ENCODE results near the gene ZDHHC16.
"Not testable (repeated sequence)": the region's sequence is repeated elsewhere in the genome, so short reads cannot be mapped to it uniquely, and the experiment has no call there.

ZDHHC16 gene

DNA sequence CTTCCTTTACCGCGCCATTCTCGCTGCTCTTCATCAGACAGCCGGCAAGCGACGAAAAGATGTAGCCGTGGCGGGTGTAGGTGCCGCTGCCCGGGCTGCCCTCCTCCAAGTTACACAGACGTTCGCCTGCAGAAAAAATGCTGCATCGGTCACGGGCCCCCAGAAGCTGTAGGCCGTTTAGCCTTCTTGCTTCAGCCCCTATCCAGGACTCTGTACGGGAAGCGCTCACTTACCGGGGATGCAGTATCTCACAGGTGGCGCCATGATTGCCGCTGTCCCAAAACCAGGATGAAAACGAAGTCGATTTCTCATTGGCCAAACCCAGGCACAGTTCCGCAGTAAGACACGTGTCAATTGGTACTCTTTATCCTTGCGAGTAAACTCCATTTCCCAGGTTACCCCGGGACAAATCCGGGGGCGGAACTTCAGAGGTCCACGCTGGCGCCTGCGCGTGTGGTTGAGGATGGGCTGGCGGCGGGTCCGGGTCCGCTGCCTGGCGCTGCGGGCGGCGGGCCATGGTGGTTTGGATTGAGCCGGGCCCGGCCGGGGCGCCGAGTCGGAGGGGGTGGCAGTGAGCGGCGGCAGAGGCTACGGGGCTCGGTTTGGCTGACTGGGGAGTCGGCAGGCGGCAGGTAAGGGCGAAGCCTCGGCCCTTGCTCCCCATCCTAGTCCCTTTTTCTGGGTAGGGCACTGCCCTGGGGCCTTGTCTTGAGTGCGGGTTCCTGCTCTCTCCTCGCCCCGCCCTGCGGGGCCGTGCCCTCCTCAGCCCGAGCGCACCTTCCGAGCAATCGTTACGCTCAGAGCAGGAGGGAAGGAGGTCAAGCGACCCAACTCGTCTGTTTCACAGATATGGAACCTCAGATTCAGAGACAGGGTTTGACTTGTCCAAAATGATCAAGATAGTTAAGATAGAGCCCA, at the start of gene ZDHHC16, which contains the start of gene EXOSC1:
ZDHHC16 (plus strand) TSS at position 454 of the 918 bp plus-strand sequence. CDS start 5,501 bp downstream, outside the sequence.
EXOSC1 (minus strand) TSS at position 285 of the 918 bp plus-strand sequence; CDS start at position 264, 21 bp downstream.
- DNase-seq (ENCODE audit: low read depth): peak; percentile 79

DNA sequence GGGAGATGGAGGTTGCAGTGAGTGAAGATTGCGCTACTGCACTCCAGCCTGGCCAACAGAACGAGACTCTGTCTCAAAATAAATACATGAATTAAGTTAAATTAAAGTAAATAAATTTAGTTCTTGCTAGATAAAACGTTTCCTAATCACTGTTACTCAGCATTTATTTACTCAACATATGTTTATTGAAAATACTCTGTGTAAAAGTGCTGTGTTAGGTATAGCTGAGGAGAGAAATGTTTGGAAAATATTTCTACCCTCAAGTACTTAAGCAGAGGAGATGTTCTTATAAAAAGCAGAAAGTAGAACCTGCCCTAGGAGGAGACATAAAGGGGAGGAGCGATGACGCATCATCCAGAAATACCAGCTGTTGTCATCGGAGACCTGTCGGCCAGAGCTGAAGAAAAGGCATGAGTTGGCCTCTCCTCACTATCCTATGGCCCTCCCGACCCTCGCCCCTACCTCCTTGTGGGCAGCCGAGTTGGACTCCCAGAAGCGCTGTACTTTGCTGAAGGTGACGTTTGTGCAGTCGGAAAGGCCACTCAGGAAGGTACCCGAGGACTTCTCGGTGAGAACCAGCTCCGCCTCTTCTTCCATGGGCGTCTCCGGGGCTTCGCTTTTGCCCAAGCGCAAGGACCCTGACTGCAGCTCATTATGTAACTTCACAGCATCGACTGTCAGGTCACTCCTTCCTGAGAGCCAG, 46.0 kb upstream of the ZDHHC16 start:
- DNase-seq (ENCODE audit: low read depth): no peak

DNA sequence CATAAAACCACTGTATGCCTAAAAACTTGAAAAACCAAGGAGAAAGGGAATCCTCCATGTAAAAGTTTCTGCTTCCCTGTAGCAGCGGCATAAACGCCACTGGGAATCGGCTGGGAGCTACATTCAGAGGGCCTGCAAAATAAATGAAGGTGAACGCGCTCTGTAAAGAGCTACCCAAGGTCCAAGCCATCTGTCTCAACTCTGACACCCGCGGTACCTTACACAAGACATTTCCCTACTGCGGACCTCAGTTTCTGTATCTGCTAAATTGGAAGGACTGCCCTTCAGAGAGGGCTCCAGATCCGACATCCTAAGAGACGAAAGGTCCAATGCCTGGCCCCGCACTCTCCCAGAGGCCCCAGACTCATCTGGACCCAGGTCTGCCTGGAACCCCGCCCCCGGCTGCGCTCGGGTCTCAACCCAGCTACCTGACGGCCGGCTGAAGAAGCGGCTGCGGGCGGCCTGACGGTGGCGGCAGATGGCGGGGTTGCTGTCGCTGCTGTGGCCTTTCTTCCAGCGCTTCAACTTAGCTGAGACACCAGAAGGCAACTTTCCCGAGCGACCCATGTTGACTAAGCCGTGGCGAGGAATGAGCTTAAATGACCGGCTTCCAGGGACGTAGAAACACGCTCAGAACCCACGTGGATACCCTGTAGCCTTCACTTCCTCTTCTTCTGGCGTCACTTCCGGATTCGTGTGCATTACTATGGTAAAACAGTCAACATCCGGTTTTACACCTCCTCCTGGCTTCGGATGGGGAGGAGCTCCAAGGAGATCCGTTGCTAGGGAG, 45.1 kb upstream of the ZDHHC16 start, which contains the start of gene RRP12:
RRP12 (minus strand) TSS at position 676 of the 790 bp plus-strand sequence; CDS start at position 567, 109 bp downstream.
- peak; percentile 56 for DNase-seq (ENCODE audit: low read depth)

DNA sequence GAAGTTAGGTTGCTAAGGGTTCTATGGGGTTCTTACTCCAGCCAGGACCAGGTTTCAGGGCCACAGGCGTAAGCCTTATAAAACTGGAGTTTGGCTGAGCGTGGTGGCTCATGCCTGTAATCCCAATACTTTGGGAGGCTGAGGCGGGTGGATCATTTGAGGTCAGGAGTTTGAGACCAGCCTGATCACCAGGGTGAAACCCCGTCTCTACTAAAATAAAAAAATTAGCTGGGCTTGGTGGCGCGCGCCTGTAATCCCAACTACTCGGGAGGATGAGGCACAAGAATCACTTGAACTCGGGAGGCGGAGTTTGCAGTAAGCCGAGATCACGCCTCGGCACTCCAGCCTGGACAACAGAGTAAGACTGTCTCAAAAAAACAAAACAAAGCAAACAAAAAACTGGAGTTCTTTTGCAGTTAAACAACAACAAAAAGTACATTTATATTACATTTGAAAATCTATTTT, 44.5 kb upstream of the ZDHHC16 start:
- DNase-seq (ENCODE audit: low read depth): no peak

DNA sequence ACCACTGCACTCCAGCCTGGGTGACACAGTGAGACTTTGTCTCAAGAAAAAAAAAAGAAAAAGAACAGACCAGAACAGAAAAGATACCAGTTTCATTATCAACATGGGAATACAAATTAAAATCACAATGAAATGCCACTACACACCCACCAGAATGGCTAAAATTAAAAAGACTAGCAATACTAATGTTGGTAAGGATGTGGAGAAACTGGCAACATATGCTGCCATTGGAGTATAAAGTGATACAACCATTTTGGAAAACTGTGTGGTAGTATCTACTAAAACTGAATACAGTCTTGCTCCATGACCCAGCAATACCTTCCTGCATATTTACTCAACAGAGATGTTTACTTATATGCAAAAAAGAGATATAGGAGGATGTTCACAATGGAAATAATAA, 41.9 kb upstream of the ZDHHC16 start:
- no peak for DNase-seq (ENCODE audit: low read depth)

DNA sequence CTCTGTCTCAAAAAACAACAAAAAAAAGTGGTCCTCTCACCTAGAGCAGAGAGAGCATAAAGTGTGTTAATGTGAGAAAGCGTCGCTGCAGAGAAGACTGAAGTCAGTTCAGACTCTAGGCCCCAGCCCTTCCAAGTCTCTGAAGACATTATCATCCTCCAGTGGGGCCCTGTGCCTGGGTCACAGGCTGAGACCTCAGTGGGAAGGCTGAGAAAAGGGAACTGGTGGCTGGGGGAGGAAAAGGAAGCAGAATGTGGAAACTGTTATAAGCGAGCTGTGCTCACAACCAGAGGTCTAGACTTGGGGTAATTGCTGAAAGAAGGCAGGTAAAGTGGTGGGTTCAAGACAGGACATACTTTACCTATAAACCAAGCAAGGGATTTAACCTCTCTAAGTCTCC, 39.9 kb upstream of the ZDHHC16 start:
- no peak for DNase-seq (ENCODE audit: low read depth)

DNA sequence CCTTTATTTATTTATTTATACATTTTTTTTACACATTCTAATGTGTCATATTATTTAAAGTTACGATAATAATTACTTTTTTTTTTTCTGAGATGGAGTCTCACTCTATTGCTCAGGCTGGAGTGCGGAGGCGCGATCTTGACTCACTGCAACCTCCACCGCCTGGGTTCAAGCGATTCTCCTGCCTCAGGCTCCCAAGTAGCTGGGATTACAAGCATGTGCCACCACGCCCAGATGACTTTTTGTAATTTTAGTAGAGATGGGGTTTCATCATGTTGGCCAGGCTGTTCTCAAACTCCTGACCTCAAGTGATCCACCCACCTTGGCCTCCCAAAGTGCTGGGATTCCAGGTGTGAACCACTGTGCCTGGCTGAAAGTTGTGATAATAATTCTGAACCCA, 39.5 kb upstream of the ZDHHC16 start:
- not testable (repeated sequence) for DNase-seq (ENCODE audit: low read depth)

DNA sequence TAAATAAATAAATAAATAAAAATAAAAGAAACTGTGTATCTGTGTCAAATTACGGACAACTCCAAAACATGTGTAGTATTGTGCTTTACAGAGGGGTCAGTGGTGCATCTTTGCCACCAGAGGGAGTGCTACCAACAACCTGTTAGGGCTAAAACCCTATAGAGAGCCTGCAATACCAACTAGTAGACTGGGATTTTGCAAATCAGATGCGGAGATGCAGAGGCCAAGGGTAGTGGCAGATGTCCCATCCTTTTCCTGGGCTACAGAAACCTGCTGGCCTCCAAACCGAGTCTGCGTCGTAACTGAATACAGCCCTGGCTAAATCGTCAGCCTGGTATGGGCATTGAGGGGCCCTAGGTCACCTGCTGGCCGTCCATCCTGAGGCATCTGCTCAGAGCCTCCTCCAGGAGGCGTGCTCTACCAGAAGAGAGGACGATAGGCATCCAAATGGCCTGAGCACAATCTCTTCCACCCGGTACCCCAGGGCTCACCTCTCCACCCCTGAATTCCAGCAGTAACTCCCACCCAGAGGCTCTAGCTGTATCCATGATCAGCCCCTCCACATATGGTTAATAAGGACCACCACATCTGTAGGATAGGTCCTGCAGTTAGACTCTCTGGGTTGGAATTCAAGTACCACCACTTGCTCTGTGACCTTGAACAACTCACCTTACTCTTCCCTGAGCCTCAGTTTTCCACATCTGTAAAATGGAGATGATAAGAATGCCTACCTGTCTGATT, 38.6 kb upstream of the ZDHHC16 start:
- no peak for DNase-seq (ENCODE audit: low read depth)

DNA sequence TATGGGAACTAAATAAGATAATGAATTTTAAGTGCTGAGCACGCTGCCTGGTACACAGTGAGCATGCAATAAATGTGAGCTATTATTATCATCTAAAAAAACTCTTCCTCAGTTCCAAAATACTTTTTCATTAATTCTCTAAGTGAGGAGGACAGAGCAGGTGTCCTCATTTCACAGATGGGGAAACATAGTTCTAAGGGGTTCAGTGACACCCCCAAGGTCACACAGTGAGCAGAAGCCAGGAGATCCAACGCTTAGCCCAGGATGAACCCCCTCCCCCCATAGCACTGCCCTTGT, 38.1 kb upstream of the ZDHHC16 start:
- DNase-seq (ENCODE audit: low read depth): no peak

DNA sequence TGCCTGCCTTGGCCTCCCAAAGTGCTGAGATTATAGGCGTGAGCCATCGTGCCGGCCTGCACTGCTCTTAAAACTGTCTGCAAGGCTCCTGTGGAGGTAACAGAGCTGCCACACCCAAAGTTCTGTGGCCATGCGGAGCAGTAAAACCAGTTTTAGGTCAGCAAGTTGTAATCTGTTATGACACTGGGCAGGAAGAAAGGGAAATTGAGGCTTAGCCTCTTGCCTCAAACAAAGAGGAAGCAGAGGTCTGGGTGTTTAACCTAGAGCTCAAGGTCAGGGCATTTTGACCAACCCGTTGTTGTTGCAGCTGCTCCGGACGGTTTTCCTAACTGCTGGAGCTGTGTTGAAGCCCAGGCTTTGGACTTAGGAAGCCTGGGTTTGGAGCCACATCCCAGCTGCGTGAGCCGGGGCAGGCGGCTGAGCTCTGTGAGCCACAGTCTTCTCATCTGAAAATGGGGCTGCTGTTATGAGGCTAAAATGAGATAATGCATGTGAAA, 37.4 kb upstream of the ZDHHC16 start:
- DNase-seq (ENCODE audit: low read depth): no peak

DNA sequence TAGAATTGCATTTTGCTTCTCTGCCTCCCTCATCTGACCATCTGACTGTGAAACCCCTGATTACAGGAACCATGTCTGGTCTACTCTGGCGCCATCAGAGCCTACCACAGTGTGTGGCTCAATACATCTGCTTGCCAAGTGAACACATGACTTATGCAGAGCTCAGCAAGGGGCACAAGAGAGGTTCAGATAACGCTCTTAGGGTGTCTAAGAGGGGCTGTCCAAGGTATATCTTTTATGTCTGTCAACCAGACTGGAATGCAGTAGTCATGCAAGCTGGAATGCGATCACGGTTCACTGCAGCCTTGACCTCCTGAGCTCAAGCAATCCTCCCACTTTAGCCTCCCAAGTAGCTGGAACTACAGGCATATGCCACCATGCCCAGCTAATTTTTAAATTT, 34.6 kb upstream of the ZDHHC16 start:
- no peak for DNase-seq (ENCODE audit: low read depth)

DNA sequence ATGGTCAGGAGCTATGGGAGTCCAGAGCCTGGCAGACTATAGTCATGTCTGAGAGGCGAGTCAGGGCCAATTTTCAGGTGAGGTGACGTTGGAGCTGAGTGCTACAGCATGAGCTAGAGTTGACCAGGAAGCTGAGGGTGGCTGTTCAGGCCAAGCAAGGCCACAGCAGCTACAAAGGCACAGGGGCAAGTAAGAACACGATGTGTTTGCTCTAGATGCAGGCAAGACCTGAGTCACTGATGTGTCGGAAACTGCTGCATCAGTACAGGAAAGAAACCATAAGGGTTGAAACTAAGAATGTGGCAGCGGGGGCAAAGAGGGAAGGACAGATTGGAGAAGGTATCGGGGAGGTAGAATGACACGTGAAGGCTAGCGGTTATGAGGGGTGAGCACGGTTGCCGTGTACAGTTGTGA, 33.1 kb upstream of the ZDHHC16 start:
- no peak for DNase-seq (ENCODE audit: low read depth)

DNA sequence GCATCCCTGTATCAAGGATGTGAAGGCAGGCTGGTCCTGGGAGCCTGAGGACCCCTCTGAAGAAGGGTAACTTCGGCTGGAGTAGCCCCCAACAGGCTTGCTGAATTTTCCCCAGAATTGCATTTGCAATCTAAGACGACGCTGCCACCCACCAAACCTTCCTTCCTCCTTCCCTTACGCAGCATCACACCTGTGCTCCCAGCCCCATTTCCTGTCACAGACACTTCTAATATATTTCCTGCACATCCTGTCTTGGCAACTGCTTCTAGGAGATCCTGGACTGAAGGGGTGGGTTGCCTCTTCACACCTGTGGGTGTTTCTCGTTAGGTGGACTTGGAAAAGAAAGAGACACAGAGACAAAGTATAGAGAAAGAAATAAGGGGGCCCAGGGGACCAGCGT, 29.4 kb upstream of the ZDHHC16 start:
- no peak for DNase-seq (ENCODE audit: low read depth)

DNA sequence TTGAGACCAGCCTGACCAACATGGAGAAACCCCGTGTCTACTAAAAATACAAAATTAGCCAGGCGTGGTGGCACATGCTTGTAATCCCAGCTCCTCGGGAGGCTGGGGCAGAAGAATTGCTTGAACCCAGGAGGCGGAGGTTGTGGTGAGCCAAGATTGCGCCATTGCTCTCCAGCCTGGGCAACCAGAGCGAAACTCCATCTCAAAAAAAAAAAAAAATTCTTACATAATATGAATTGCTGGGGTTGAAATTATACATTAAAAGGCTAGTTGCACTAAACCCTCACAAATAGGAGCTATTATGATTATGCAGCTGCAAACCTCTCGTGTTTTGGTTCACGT, 22.2 kb upstream of the ZDHHC16 start:
- DNase-seq (ENCODE audit: low read depth): not testable (repeated sequence)

DNA sequence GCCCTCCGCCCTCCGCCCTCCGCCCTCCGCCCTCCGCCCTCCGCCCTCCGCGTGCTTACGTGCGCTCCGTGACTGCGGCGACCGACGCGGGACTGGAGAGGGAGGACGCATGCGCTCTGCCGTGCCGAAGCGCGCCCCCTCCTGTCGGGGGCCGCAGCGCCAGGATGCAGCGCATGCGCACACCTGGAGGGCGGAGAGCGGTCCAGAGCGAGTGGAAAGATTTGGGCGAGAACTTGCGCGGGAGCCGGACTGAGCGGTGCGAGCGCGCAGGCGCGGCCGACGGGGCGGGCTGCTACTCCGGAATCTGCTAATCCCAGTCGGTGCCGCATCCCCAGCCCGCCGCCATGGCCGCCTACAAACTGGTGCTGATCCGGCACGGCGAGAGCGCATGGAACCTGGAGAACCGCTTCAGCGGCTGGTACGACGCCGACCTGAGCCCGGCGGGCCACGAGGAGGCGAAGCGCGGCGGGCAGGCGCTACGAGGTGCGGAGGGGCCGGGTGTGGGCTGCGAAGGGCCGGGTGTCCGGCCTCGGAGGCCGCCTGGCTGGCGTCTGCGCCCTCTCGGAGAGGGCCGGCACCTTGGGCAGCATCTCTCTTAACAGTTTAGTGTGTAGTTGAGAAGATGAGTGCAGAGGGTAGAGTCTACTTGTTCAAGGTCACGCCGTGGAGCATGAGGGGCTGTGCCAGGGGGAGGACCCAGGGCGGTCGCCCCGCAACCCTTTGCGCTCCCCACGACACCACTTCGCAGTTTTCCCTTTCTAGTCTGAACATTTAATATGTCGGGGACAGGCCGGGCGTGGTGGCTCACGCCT, 19.8 kb upstream of the ZDHHC16 start, which contains the start of gene PGAM1:
PGAM1 (plus strand) TSS at position 228 of the 812 bp plus-strand sequence; CDS start at position 345, 117 bp downstream.
- DNase-seq (ENCODE audit: low read depth): peak; percentile 81

DNA sequence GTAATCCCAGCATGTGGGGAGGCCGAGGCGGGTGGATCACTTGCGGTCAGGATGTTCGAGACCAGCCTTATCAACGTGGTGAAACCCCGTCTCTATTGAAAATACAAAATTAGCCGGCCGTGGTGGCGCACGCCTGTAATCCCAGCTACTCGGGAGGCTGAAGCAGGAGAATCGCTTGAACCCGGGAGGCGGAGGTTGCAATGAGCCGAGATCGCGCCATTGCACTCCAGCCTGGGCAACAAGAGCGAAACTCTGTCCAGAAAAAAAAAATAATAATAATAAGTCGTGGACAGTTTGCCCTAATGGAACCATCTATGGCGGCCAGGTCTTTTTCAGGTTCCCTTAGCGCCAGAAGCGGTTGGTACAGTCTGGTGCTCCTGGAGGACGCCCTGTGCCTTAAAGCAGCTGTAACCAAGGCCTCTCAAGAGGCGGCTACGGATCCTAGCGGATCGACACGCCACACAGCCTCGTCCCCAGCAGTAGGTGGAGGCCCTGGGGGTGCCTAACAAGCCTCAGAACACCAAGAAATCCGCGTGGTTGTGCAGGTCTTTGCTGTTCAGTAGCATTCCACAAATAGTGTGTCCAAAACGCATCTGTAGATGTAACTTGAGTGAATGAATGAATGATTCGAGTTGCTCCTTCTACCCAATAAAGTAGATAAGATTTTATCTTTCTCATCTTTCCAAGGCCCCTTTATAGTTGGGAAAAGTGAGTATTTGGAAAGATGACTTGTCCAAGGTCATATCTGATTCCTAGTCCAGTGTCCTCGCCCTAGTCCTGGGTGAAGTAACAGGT, 19.0 kb upstream of the ZDHHC16 start:
- DNase-seq (ENCODE audit: low read depth): no peak

DNA sequence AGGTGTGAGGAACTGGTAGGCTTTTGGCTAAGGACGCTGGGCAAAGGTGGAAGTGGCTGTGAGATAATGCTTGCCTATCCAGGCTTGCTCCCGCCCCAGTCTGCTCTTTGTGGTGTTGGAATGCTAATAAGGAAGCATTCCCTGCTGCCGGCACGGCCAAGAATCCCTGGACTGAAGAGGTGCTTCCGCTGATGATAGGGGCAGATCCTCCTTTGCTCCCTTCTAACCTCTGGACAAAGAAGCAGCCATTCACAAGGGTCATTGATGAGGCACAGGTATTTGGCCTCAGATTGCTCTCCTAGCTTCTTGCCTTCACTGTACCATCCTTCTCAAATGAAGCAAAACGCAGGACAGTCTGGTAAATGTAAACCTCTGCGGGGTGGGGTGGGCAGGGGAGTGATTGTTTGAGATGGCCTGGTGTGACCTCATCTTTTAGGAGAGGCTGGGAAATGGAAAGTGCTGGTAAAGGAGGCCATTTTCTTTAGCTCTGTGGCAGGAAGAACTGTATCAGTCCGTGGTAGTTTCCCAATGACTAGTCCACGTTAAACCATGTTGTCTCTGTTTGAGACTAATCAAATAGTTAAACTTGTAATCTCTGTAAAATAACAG, 18.3 kb upstream of the ZDHHC16 start:
- no peak for DNase-seq (ENCODE audit: low read depth)

DNA sequence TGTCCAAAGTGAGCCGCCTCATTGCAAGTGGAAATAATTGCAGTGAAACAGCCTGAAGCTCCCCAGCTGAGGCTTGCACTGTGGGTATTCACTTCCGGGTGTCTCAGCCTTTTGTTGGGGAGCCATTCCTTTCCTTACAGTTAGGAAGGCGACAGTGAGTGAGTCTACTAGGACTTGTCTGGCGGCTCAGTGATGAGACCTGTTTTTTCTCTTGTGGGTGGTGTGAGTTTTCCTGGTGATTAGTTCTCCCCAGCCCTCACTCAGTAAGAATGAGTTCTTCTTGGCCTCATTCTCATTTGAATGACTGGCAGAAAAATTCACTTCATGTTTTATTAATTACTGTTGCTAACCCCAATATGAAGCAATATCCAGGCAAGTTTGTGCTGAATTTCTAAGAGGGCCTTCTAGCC, 17.4 kb upstream of the ZDHHC16 start:
- DNase-seq (ENCODE audit: low read depth): no peak

DNA sequence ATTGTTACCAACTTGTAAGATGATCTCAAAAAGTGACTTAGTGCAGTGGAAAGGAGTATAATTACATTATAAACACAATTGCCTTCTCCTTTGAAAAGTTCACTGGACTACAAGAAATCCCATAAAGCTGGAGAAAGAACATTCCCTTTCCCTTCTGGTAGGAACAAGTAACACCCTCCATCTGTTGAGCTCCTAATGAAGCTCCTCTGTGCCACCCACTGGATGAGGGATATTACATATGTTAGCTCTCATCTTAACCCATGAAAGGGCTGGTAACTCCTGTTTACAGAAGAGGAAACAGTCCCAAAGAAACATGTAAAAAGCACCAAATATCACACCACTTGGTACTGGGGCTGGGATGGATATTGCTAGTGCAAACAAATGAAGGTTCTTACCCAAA, 11.9 kb upstream of the ZDHHC16 start:
- no peak for DNase-seq (ENCODE audit: low read depth)

All from stimulated activated CD8-positive, alpha-beta memory T cell treated with anti-CD3 and anti-CD28 coated beads, Interleukin-15, amount 100 ng/mL, for 1 hour (primary cell).